ENCODE data around the gene TMEM272.

- TF ChIP-seq POLR2A (IDR thresholded peaks at IDR 0.05; ENCODE audit: low read depth, low read length) (no peak), POLR2AphosphoS5 (IDR thresholded peaks at IDR 0.05; ENCODE audit: low read depth, low read length) (no peak)
Measured at GRCh38 chr13:51885651-51886050, 40.7 kb upstream of the TMEM272 start.

Data from GM12892 (cell line).